NCI-H82 treated with DMSO at 0.1 percent for 48 hours (cell line): Measurements from ENCODE around the gene SLC50A1.
"Not testable (repeated sequence)": the region's sequence is repeated elsewhere in the genome, so short reads cannot be mapped to it uniquely, and the experiment has no call there.

ENCODE experiments used
- DNase-seq: peaks from one replicate; lab custom pipeline; 2025; ENCODE audit not compliant: unreplicated experiment; lab: John Stamatoyannopoulos, UW

Gene SLC50A1

GRCh38 chr1:155134322-155134721 lies 1.3 kb upstream of the SLC50A1 start:
- no peak for DNase-seq

GRCh38 chr1:155134880-155135414 lies 705 bp upstream of the SLC50A1 start:
- DNase-seq: no peak

- DNase-seq: no peak
These were observed 1.1 kb downstream of the SLC50A1 start for GRCh38 chr1:155136748-155137147.

- no peak for DNase-seq
These were observed 1.7 kb downstream of the SLC50A1 start for GRCh38 chr1:155137154-155137949.

- DNase-seq: peak; percentile 63
These were observed 4.4 kb downstream of the SLC50A1 start, which contains the start of gene DPM3 for GRCh38 chr1:155139895-155140629. DPM3 (minus strand) TSS chr1:155140531; CDS start chr1:155140240, 291 bp downstream.

GRCh38 chr1:155140630-155140953 lies 4.9 kb downstream of the SLC50A1 start:
- no peak for DNase-seq

GRCh38 chr1:155141749-155142148 lies 6.1 kb downstream of the SLC50A1 start:
- no peak for DNase-seq

- no peak for DNase-seq
These were observed 9.8 kb downstream of the SLC50A1 start for GRCh38 chr1:155145491-155145890.

- not testable (repeated sequence) for DNase-seq
These were observed 20.5 kb downstream of the SLC50A1 start for GRCh38 chr1:155155996-155156643.

- no peak for DNase-seq
These were observed 23.3 kb downstream of the SLC50A1 start for GRCh38 chr1:155158991-155159390.

- DNase-seq: no peak
These were observed 24.5 kb downstream of the SLC50A1 start for GRCh38 chr1:155160128-155160527.

GRCh38 chr1:155162631-155163030 lies 27.0 kb downstream of the SLC50A1 start:
- DNase-seq: not testable (repeated sequence)

- not testable (repeated sequence) for DNase-seq
These were observed 28.1 kb downstream of the SLC50A1 start for GRCh38 chr1:155163785-155164184.

GRCh38 chr1:155164625-155165024 lies 29.0 kb downstream of the SLC50A1 start:
- DNase-seq: not testable (repeated sequence)

- DNase-seq: no peak
These were observed 30.4 kb downstream of the SLC50A1 start for GRCh38 chr1:155166051-155166470.

- DNase-seq: no peak
These were observed 31.0 kb downstream of the SLC50A1 start for GRCh38 chr1:155166471-155167165.

GRCh38 chr1:155167166-155168104 lies 31.8 kb downstream of the SLC50A1 start:
- peak; percentile 82 for DNase-seq

GRCh38 chr1:155168105-155168445 lies 32.4 kb downstream of the SLC50A1 start:
- not testable (repeated sequence) for DNase-seq

GRCh38 chr1:155168456-155169210 lies 33.0 kb downstream of the SLC50A1 start:
- DNase-seq: no peak
